Measurements from ENCODE around the gene RIOK1.

Gene RIOK1

GRCh38 chr6:7467007-7467897, 77.6 kb downstream of the RIOK1 start:
- no peak for TF ChIP-seq TAF1 (IDR thresholded peaks at IDR 0.05; ENCODE audit: borderline replicate concordance, insufficient read depth, low read length)
- no peak for TF ChIP-seq SIN3A (IDR thresholded peaks at IDR 0.05; ENCODE audit: borderline replicate concordance, insufficient read depth, low read length)
